HS-27A (cell line): ENCODE results near the gene TMC6.
"Not testable (repeated sequence)": the region's sequence is repeated elsewhere in the genome, so short reads cannot be mapped to it uniquely, and the experiment has no call there.

Experiments used
- DNase-seq: peaks from one replicate; pipeline ENCODE4 v3.0.0-alpha.2; 2012; ENCODE audit warnings: low read depth, missing footprints

The TMC6 gene

DNA sequence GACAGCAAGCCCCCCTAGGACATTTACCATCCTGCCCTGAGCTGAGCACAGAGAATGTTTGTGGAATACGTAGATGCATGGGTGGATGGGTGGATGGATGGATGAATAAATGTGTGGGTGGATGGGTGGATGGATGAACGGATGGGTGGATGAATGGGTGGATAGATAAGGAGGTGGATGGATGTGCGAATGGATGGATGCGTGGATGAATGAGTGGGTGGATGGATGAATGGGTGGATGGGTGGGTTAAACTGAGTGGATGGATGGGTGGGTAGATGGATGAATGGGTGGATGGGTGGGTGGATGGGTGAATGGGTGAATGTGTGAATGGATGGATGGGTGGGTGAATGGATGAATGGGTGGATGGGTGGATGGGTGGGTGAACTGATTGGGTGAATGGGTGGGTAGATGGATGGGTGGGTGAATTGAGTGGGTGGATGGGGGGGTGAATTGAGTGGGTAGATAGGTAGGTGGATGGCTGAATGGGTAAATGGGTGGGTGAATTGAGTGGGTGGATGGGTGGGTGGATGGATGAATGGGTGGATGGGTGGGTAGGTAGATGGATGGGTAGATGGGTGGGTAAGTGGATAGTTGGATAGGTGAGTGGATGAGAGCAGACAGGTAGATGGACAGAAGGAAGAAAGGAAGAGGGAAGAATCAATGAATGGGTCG lies 5.2 kb downstream of the TMC6 start:
- DNase-seq, result no peak

GRCh38 chr17:78122931-78123249 lies 5.7 kb downstream of the TMC6 start:
- DNase-seq, result no peak

DNA sequence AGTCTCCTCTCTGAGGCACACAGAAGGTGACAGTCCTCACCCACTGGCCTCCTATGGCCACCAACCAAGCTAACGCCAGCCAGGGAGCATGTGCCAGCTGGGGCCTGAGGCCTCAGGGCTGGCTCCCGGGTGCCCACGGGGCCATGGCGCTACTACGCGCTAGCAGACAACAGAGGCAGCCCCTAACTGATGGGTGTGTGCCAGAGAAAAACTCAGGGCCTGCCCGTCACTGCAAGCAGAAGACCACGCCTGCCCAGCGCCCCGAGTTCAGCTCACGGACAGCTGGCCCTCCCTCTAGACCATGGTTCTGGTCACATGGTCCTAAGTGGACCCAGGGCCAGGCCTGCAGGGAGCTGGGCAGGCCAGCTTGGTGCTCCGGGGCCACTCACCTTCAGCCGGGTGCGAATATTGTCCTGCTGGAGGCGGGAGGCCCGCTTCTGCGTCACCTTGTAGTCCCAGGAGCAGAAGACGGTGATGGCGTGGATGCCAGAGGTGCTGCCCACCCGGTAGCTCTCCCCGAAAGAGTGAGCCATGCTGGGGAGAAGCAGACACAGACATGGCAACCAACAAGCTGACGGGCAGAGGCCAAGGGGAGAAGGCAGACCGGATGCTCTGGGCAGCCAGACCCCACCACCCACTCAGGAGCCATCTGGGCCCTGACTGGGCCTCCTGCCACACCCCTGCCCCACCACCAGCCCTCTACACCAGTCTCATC lies 6.2 kb downstream of the TMC6 start:
- DNase-seq, result no peak

DNA sequence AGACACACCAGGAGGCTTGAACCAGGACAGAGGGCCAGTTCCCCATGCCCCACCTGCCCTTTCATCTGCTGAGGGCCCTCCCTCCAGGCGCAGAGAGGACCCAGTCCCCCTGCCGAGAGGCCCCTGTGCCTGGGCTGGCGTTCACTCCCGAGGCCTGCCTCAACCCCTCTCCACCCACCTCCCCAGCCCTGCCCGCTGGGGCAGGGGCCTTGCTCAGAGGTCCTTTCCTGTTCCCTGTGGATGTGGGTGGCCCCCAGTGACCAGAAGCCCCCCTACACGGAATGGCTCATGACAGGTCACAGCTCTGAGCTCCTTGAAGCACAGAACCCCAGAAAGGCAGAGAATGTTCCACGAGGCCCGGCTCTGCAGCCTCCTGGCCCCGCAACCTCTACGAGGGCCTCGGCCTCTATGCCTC lies 6.7 kb downstream of the TMC6 start:
- no peak for DNase-seq

GRCh38 chr17:78120971-78121800 lies 7.4 kb downstream of the TMC6 start:
- no peak for DNase-seq

DNA sequence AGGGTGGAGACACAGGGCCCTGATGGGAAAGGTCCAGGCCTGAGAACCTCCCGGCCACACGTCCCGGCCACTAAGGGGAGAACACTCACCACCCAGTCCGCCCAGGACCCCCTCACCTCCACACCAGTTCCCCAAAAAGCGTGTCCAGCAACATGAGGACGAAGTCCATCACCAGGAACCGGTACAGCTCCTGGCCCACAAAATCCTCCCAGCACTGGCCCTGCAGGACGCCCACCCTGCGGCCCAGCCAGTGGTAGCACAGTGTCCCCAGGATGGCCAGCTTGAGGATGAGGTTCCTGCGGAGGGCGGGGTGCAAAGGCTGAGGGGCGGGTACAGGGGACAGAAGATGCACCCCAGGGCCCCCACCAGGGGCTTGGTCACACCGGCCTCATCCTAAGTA lies 8.0 kb downstream of the TMC6 start:
- DNase-seq, result no peak

DNA sequence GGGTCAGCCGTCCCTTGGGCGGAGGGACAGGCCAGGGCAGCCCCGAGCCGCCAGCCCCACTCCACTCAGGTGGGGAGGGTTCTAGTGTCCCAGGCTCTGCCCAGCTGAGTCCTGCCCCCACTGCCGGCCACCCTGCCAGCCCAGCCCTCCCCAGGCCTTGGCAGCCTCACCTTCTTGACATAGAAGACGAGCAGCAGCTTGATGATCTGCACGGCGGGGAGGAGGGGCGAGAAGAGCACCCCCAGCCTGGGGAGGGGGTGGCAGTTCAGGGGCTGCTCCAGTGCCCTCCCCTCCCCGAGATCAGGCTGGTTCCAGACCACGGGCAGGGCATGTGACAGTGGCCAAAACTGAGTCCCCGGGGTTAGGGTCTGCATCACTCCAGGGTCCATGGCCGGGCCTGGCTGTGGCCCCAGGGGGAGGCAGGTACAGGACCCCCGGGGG lies 9.7 kb downstream of the TMC6 start:
- no peak for DNase-seq

- DNase-seq, result no peak
Observed at GRCh38 chr17:78117027-78117981, 11.3 kb downstream of the TMC6 start.

GRCh38 chr17:78116411-78116810 lies 12.1 kb downstream of the TMC6 start:
- no peak for DNase-seq

DNA sequence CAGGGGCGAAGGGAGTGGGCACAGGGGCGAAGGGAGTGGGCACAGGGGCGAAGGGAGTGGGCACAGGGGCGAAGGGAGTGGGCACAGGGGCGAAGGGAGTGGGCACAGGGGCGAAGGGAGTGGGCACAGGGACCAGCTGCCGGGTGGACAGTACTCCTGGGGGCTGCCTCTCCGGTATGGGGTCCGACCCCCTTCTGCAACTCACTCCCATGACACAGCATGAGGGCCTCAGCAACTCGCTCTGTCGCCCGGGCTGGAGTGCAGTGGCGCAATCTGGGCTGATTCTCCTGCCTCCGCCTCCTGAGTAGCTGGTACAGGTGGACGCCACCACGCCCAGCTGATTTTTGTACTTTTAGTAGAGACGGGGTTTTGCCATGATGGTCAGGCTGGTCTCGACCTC lies 12.8 kb downstream of the TMC6 start:
- not testable (repeated sequence) for DNase-seq

DNA sequence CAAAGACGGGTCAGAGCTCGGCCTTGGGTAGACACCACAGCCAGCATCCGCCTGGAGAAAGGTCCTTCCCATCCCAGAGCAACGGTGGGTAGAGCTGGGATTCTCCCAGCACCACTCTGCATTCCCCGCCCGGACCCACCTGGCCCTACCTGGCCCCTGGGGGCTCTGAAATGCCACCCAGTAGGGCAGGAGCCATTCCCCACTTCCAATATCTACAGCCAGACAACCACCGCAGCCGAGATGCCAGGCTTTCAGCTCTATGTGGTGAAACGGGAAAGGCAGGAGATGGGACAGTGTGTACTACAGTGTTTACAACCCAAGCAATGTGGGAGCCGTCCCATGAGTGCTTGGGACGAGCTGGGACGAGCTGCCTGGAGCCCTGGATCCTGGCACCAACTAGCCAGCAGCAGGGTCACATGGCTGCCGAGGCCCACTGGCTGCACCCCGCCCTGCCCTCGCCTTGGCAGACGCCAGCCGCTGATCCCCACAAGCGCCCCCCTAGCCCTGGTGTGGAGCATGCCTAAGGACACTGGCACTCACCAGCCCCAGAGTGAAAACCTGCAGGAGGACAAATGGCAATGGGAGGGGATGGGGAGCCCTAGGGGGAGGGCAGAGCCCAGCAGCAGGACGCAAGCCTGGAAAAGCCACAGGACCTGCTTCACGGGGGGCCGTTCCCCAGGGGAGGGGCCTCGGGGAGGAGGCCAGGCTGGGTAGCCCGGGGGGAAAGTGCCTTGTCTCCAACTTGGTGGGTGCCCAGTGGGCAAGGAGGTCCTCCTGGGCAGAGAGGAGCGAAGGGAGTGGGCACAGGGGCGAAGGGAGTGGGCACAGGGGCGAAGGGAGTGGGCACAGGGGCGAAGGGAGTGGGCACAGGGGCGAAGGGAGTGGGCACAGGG lies 13.5 kb downstream of the TMC6 start:
- DNase-seq, result no peak

- DNase-seq, result no peak
Observed at GRCh38 chr17:78113804-78114785, 14.5 kb downstream of the TMC6 start.

DNA sequence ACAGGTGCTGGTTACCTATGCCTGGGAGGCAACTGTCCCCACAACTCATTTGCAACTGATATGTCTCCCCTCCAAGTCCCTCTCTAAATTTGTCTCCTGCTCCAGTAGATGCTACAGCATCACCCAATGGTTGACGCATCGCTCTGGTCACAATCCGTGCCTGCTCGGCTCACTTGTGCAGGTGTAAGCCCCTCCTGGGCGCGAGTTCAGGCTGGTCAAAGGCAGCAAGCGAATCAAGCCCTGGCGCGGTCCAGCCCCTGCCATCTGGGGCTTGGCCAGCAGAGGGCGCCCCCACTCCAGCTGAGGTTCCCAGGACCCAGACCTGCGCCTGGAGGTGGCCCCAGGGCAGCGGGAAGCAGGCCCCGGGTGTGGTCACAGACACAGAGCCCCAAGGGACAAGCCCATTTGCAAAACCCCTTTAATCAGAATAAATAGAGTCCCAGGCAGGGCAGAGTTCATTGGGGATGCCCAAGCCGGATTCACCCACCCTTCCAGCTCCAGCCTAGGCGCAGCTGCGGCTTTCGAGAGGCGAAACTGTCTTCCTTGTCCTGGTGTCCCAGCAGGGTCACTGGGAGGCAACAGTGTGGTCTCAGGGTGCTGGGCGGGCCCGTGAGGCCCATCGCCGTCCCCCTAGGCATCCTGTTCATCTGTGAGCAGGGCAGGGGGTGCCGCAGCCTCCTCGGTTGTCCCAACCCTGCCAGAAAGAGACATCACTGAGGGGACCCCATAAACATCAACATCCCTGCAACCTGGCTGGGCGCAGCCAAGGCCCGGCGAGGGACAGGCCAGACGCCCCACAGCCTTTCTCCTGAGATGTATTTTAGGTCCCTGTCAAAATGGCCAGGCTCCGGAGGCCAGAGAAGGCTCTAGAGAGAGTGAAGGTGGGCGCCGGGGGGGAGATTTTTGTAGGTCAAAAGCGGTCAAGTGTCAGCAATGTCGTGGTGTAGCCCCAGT lies 15.8 kb downstream of the TMC6 start:
- no peak for DNase-seq

DNA sequence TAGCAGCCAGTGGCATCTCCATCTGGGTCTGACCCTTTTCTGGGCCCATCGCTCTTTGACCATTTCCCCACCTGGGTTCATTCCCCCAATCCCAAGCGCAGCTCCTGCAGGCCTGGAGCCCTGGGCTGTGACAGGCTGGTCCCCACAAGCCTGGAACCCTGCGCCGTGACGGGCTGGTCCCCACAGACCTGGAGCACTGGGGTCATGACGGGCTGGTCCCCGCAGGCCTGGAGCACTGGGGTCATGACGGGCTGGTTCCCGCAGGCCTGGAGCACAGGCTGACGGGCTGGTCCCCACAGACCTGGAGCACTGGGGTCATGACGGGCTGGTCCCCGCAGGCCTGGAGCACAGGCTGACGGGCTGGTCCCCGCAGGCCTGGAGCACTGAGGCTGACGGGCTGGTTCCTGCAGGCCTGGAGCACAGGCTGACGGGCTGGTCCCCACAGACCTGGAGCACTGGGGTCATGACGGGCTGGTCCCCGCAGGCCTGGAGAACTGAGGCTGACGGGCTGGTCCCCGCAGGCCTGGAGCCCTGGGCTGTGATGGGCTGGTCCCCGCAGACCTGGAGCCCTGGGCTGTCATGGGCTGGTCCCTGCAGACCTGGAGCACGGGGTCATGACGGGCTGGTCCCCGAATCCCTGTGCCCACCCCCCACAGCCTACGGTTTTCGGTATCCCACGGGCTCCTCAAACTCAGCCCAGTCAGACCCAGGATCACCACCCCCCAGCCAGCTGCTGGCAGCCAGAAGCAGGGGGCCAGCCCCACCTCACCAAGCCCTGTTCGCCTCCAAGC lies 16.6 kb downstream of the TMC6 start:
- no peak for DNase-seq

DNA sequence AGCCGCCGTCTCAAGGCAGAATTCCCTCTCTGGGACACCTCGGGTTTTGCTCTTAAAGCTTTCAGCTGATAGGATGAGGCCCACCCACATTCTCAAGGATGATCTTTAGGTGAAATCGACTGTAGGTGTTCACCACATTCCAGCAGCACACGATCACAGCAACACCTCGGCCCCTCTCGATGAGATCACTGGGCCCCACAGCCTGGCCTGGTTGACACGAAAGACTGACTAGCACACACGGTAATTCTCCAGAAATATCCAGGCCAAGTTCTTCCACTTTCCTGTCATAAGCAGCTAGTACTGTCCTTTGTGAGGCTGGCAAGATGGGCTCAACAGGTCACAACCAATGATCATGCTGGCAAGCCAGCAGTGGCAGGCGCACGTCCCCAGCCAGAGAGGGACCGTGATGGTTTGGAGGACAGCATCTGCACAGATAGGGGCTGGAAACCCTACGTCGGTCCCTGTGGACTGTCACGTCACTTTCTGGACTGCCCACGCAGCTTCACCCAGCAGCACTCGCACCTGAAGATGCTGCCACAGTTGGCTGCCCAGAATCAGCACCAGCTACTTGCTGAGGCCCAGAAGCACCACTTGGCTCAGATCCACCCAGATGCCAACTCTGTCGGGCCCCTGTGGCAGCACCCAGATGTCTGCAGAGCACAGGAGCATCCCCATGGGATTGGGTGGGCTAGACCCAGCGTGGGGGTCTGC lies 17.4 kb downstream of the TMC6 start:
- DNase-seq, result no peak

- DNase-seq, result no peak
Observed at GRCh38 chr17:78110363-78111015, 18.1 kb downstream of the TMC6 start.

GRCh38 chr17:78109489-78109761 lies 19.1 kb downstream of the TMC6 start:
- DNase-seq, result no peak
